ENCODE data around the gene PPP1R2. TPM values are rescaled to one million over a fixed set of nuclear protein-coding genes. Genes with fewer than 3 reads are reported as not detected.
A peak's percentile ranks its signal among the peaks of the same experiment; 100 is the strongest.

The PPP1R2 gene
- total RNA-seq, 4 donors from 2014 or later = 48.2 to 79.8 (median 66.0) TPM

DNA sequence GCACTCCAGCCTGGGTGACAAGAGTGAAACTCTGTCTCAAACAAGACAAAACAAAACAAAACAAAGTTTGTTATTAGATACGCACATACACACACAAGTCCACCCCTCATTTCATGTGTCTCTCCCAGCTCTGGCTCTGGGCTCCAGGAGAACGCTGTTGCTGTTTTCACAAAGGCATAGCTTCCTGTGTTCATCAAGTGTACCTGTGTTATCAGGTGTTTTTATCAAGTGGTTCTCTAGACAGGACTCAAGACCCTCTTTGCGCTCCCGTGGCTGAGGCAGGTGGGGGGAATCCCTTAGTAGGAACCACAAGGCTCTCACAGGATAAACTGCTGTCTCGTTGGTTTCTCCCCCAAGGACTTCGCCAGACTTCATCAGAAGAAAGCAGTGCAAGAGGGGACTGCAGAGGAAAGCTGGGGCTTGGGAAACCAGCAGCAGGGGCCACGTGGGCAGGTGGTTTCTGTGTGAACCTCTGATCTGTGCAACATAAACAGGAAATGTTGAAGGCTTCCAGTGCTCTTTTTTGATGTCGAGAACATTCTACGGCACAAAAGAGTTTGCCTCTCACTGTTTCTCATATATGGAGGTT is 6.9 kb upstream of the PPP1R2 start:
- peak; percentile 61 to 94 (median 91) for DNase-seq
- TF ChIP-seq, protein P1, sequence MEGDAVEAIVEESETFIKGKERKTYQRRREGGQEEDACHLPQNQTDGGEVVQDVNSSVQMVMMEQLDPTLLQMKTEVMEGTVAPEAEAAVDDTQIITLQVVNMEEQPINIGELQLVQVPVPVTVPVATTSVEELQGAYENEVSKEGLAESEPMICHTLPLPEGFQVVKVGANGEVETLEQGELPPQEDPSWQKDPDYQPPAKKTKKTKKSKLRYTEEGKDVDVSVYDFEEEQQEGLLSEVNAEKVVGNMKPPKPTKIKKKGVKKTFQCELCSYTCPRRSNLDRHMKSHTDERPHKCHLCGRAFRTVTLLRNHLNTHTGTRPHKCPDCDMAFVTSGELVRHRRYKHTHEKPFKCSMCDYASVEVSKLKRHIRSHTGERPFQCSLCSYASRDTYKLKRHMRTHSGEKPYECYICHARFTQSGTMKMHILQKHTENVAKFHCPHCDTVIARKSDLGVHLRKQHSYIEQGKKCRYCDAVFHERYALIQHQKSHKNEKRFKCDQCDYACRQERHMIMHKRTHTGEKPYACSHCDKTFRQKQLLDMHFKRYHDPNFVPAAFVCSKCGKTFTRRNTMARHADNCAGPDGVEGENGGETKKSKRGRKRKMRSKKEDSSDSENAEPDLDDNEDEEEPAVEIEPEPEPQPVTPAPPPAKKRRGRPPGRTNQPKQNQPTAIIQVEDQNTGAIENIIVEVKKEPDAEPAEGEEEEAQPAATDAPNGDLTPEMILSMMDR (IDR thresholded peaks at IDR 0.05) = no peak
- TF ChIP-seq POLR2A (IDR thresholded peaks at IDR 0.05) = no peak
- peak overlapping the region; percentile 53 to 82 (median 72) for H3K27ac ChIP-seq

DNA sequence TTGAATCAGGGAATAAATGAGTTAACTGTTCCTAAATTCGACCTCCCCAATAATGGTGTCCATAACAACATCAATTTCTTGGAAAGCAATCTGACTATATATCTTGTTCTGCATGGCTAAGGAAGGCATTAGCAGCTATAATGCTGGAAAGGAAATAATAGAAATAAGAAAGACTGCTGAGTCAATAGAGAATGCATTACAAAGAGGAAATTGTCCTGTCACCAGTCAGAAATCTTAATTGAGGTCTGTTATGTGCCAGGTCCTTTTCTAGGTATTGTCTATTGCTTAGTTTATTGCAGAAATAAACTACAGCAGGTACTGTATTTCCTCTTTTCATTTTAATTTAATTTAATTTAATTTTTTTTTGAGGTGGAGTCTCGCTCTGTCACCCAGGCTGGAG is 5.9 kb upstream of the PPP1R2 start:
- TF ChIP-seq POLR2A (IDR thresholded peaks at IDR 0.05) = no peak
- TF ChIP-seq, protein P1 (IDR thresholded peaks at IDR 0.05) = no peak
- peak overlapping the region; percentile 53 to 82 (median 72) for H3K27ac ChIP-seq
- H3K27me3 ChIP-seq = no peaks in the 10 kb centered on the region
- DNase-seq = no peak
- no peaks in the 10 kb centered on the region for H3K36me3 ChIP-seq
- H3K4me1 ChIP-seq = peaks cover 0 to 61% (median 21%) of the 10 kb centered on the region in 4 donors
- no peaks in the 10 kb centered on the region for H3K9me3 ChIP-seq
- H3K4me3 ChIP-seq = no peak overlapping the region

More for the DNA sequence above, 6.9 kb upstream of the PPP1R2 start:
- Histone ChIP-seq H3K27me3 (no peaks in the 10 kb centered on the region), H3K4me3 (peak overlapping the region in 2 of 4 donors; percentile 5 to 7), H3K36me3 (no peaks in the 10 kb centered on the region), H3K9me3 (no peaks in the 10 kb centered on the region), H3K4me1 (peaks cover 0 to 53% (median 20%) of the 10 kb centered on the region in 4 donors)

DNA sequence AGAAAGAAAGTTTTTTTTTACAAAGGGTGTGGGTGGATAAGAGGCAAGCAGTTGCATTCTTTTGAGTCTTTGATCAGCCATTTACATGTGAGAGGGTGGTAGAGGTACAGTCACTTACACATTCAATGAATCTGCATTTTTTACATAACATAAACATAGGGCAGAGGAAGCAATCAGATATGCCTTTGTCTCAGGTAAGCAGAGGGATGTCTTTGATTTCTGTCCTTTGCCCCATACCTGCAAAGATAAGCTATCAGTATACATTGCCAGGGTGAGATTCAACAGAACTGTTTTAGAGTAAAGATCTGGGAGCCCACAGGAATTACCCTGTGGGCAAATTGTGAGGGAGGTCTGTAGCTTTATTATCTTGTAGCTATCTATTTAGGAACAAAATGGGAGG is 5.4 kb upstream of the PPP1R2 start:
- no peaks in the 10 kb centered on the region for H3K27me3 ChIP-seq
- no peaks in the 10 kb centered on the region for H3K9me3 ChIP-seq
- peaks cover 0 to 66% (median 23%) of the 10 kb centered on the region in 4 donors for H3K4me1 ChIP-seq
- peak overlapping the region; percentile 53 to 82 (median 66) for H3K27ac ChIP-seq
- no peak for DNase-seq
- no peak overlapping the region for H3K4me3 ChIP-seq
- no peaks in the 10 kb centered on the region for H3K36me3 ChIP-seq
- TF ChIP-seq, protein P1 (IDR thresholded peaks at IDR 0.05) = no peak
- TF ChIP-seq POLR2A (IDR thresholded peaks at IDR 0.05) = no peak

DNA sequence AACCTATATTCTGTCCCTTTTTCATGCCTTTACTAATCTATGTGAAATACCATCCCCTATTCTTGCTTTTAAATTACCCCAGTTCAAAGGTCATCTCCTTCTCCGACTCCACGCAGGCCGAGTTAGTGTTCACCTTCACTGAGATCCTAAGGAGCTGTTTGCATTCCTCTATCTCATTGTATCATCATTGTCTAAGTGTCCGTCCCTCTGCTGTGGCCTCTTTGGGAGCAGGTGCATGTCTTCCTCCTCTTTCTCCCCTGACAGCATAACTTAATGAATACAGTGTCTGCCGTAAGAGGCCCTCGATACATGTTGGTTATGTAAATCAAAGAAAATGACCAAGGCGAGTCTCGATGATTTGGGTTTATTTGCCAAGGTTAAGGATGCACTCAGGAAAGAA is 4.9 kb upstream of the PPP1R2 start:
- H3K4me3 ChIP-seq = no peak overlapping the region
- no peaks in the 10 kb centered on the region for H3K9me3 ChIP-seq
- no peaks in the 10 kb centered on the region for H3K27me3 ChIP-seq
- TF ChIP-seq, protein P1 (IDR thresholded peaks at IDR 0.05) = no peak
- TF ChIP-seq POLR2A (IDR thresholded peaks at IDR 0.05) = no peak
- peaks cover 0 to 66% (median 23%) of the 10 kb centered on the region in 4 donors for H3K4me1 ChIP-seq
- no peaks in the 10 kb centered on the region for H3K36me3 ChIP-seq
- peak overlapping the region; percentile 4 to 82 (median 56) for H3K27ac ChIP-seq
- DNase-seq = no peak

DNA sequence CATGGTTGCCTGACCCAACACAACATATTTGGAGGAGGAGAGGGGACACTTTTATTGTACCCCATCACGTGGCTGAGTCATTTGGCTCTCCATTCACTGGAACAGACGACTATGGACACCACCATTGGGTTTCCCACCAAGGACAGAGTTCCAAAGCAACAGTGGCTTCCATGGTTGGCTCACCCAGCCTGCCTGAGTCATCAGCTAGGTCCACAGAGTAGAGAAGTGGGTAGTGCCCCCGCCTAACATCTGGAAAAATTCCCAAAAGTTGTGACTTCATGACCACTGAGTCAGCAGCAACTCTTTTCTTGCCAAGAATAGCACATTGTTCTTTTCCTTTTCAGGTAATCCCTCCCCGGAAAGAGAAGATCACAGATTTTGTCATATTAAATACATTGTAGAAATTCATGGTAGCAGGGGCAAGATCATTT is 3.0 kb upstream of the PPP1R2 start:
- TF ChIP-seq, protein P1 (IDR thresholded peaks at IDR 0.05) = no peak
- no peak for TF ChIP-seq POLR2A (IDR thresholded peaks at IDR 0.05)
- peaks cover 0 to 64% (median 20%) of the 10 kb centered on the region in 4 donors for H3K4me1 ChIP-seq
- H3K36me3 ChIP-seq = no peaks in the 10 kb centered on the region
- H3K4me3 ChIP-seq = no peak overlapping the region
- no peaks in the 10 kb centered on the region for H3K27me3 ChIP-seq
- peak overlapping the region; percentile 34 to 68 (median 46) for H3K27ac ChIP-seq
- H3K9me3 ChIP-seq = no peaks in the 10 kb centered on the region
- no peak for DNase-seq

Measured in Peyer's patch (tissue), 4 donors.